Hepatocyte (in vitro differentiated cells): ENCODE results near the gene SLC9A6.

Experiments
- CTCF ChIP-seq: fragments of 200-600 bp; sonication (generic); IDR thresholded peaks from 2 replicates; pipeline ENCODE4 v1.5.1; 2016; ENCODE audit warnings: antibody characterized with exemption, mild to moderate bottlenecking; ENCODE audit not compliant: poor library complexity
- EZH2phosphoT487 ChIP-seq: fragments of 200-600 bp; sonication (generic); IDR thresholded peaks from one replicate; pipeline ENCODE4 v1.6.1; 2018; ENCODE audit warnings: antibody characterized with exemption, mild to moderate bottlenecking, low read depth, moderate library complexity; ENCODE audit not compliant: unreplicated experiment, severe bottlenecking

DNA sequence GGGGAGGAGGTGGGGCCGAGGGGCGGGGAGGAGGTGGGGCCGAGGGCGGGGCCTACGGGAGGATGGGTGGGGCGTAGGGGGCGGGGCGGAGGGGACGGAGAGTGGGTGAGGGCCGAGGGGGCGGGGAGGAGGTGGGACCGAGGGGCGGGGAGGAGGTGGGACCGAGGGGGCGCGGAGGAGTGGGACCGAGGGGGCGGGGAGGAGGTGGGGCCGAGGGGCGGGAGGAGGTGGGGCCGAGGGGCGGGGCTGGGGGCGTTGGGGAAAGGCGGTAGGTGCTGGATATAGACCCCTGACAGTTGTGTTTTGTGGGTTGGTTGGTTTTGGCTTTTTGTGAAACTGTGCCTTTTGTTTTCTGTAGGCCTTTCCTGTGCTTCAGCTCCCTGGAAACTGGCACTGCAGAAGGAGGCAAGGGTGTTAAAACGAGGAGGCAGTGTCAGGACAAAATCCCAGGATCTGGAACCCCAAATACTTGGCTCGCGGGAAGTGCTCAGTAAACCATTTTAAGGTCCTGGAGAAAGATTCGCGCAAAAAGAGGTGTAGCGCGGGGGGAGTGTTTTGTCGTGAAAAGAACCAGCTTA, 10.9 kb upstream of the SLC9A6 start:
- no peak for TF ChIP-seq CTCF
- no peak for TF ChIP-seq EZH2phosphoT487
